ENCODE measurements around the gene LUC7L2.
"Not testable (repeated sequence)": the region's sequence is repeated elsewhere in the genome, so short reads cannot be mapped to it uniquely, and the experiment has no call there.

The LUC7L2 gene

DNA sequence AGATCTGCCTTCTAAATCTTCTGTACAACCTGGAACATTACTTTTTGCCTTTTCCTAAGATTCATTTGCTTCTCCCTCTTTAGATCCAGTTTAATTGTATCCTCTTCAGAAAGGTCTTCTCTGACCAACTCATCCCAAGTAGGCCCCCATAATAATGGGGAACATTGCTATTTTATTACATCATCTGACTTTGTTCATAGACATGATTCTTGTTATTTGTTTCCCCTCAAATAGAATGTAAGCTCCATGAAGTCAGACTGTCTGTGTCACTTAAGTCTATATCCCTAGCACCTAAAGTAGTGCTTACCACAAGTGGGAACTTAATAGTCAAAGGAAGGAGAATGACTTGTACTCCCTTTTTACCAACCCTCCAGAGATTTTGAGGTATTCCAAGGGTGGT, 37.5 kb downstream of the LUC7L2 start:
- DNase-seq, result no peak

DNA sequence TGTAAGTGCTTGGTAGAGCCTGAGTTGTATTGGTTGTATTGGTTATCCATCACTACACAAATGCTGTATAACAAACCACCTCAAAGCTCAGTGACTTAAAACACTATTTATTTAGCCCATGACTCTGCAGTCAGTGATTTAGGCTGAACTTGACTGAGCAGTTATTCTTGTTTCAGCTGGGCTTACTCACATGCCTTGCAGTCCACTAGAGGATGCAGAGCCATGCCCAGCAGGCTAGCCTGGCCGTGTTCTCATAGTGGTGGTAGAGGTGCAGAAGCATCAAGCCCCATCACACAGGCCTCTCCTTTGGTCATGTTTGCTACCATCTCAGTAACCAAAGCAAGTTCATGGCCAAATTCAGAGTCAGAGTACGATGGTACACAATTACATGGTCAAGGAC, 43.9 kb downstream of the LUC7L2 start:
- DNase-seq, result no peak

- DNase-seq, result no peak
These were observed 47.9 kb downstream of the LUC7L2 start for GRCh38 chr7:139407555-139407954.

GRCh38 chr7:139414743-139415402, 55.2 kb downstream of the LUC7L2 start:
- not testable (repeated sequence) for DNase-seq

- DNase-seq, result no peak
These were observed 56.7 kb downstream of the LUC7L2 start for GRCh38 chr7:139416405-139416804.

DNA sequence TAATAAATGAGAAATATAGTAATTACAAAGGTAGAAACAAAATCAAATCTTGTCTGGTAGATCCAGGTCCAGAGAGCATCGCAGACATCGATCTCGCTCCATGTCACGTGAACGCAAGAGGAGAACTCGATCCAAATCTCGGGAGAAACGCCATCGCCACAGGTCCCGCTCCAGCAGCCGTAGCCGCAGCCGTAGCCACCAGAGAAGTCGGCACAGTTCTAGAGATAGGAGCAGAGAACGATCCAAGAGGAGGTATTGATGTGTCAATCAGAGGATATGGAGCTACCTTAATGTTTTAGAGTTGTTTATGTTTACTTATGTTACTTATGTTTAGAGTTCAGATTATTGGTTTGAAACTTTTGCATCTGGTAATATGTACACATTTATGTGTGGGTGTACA, 57.8 kb downstream of the LUC7L2 start:
- DNase-seq, result no peak

DNA sequence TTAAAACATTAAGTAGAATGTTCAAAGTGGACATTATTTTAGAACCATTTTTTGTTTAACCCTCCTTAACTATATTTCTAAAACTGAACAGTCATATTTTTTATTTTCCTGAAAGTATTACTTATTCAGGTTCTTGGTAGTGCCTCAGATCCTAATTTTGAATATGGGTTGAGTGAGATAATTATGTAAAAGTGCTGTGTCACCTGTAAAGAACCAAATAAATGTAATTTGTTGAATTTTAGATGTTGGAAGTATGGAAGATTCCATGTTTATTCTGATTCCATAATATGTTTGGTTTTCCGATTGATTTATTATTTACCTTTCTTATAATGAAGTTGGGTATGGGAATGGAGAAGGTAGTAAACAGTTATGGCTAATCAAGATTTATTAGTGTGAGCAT, 61.4 kb downstream of the LUC7L2 start:
- no peak for DNase-seq

DNA sequence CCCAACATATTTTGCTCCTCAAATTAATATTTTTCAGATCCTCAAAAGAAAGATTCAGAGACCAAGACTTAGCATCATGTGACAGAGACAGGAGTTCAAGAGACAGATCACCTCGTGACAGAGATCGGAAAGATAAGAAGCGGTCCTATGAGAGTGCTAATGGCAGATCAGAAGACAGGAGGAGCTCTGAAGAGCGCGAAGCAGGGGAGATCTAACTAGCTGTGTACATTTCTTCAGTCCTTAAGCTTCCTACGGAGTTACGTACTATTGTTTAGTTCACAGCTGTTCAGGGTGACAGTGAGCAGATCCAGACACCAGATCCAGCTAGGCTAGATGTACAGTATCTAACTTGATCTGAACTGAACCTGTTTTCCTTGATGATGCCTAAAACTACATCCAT, 62.4 kb downstream of the LUC7L2 start:
- no peak for DNase-seq

GRCh38 chr7:139423091-139423490, 63.4 kb downstream of the LUC7L2 start:
- no peak for DNase-seq

DNA sequence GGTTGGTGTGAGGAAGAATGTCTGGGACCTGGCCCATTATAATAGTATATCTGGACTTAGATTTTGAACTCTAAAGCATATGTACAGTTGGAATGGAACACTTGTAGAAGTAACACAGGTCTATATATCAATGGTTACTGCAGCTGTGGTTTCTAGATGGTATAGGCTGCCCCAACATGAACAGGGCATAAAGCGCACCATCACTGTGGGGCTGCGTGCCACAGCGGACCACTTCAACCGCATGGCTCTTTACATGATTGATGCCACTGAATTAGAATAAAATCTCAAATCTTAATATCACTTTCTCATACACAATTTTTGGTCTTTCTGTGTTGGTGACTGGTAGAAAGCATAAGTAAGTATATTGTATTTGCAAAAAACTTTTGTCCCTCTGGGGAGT, 64.3 kb downstream of the LUC7L2 start:
- no peak for DNase-seq

GRCh38 chr7:139425701-139426100, 66.0 kb downstream of the LUC7L2 start:
- not testable (repeated sequence) for DNase-seq

GRCh38 chr7:139426258-139427028, 66.7 kb downstream of the LUC7L2 start:
- DNase-seq, result no peak

GRCh38 chr7:139427029-139427420, 67.3 kb downstream of the LUC7L2 start:
- no peak for DNase-seq

DNA sequence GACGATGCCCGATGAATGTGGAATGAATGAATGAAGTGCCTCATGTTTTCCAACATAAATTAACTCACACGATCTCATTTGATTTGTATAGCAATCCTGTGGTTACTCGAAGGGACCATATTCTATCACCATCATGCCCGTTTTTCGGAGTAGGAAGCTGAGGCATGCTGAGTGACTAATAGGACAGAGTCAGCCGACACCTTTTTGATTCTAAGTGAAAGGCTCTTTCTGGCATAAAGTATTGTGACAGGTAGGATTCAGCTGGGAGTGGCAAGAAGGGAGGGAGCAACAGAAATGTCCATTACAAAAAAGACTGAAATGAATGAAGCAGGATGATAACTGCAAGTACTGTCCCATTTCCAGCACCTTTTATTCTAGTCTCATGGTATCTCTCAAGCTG, 68.1 kb downstream of the LUC7L2 start:
- DNase-seq, result no peak

DNA sequence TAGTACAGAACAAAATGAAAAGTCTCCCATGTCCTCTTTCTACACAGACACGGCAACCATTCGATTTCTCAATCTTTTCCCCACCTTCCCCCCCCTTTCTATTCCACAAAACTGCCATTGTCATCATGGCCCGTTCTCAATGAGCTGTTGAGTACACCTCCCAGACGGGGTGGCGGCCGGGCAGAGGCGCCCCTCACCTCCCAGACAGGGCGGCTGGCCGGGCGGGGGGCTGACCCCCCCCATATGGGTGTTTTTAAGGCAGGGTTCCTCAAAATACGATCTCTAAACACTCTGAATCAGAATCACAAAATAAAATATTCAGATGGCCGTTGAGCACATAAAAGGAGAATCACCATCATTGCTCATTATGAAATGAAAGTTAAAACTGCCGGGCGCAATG, 70.0 kb downstream of the LUC7L2 start:
- DNase-seq, result not testable (repeated sequence)

DNA sequence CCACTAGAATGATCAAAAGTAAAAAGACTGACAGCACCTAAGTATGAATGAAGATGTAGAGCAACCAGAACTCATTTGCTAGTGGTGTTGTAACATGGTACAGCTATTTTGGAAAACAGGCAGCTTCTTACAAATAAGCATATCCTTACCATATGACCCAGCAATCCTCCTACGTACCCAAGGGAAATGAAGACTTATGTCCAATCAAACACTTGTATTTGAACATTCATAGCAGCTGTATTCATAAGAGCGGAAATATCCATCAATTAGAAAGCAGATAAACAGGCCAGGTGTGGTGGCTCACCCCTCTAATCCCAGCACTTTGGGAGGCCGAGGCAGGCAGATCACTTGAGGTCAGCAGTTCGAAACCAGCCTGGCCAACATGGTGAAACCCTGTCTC, 70.7 kb downstream of the LUC7L2 start:
- no peak for DNase-seq

DNA sequence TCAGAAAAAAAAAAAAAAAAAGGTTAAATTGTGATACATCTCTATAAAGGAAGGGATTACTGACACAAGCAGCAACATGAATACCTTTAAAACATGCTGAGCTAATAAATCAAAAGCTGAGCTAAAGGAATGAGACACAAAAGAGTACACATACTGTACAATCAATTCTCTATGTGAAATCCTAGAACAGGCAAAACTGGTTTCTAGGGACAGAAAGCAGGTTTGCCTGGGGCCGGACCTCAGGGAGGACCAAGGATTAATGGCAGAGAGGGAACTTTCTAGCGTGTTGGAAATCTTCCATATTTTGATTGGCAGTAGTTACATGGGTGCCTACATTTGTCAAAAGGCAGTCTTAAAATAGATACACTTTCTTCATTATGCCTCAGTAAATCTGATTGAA, 71.3 kb downstream of the LUC7L2 start:
- DNase-seq, result no peak

GRCh38 chr7:139431459-139431858, 71.8 kb downstream of the LUC7L2 start:
- DNase-seq, result no peak

DNA sequence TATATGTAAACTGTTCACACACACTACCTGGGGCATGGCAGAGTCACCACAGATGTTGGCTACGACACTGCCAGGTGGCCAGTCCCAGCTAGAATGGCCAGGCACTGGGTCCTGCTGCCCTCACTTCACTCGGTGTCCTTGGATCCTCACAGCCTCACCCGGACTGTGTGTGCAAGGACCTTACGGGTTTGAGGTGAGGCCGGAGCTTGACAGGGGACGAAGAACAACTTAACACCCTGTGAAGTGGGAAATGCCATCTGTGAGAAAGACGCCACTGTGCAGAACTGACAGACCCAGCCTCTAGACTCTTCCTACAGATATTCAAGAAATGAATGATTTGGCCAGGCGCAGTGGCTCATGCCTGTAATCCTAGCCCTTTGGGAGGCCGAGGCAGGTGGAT, 77.1 kb downstream of the LUC7L2 start:
- DNase-seq, result no peak

GRCh38 chr7:139439375-139439774, 79.7 kb downstream of the LUC7L2 start:
- DNase-seq, result no peak

DNA sequence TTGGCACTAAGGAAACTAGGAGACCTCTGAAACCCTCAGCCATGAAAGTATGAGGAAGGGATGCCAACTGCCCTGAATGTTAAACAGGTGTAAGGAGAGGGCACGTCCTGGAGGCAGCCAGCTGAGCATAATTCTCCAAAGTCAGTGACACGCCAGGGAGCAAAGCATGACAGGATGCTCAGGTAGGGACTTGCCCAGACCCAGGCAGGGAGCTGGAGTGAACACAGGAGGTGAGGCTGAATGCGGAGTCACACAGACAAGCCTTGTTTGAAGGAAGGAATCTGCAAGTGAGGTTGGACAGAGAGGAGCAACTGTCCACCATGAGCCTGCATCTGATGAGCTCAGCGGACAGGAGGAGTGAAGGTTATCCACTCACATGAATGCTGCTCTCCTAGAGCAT, 82.3 kb downstream of the LUC7L2 start:
- DNase-seq, result no peak

DNA sequence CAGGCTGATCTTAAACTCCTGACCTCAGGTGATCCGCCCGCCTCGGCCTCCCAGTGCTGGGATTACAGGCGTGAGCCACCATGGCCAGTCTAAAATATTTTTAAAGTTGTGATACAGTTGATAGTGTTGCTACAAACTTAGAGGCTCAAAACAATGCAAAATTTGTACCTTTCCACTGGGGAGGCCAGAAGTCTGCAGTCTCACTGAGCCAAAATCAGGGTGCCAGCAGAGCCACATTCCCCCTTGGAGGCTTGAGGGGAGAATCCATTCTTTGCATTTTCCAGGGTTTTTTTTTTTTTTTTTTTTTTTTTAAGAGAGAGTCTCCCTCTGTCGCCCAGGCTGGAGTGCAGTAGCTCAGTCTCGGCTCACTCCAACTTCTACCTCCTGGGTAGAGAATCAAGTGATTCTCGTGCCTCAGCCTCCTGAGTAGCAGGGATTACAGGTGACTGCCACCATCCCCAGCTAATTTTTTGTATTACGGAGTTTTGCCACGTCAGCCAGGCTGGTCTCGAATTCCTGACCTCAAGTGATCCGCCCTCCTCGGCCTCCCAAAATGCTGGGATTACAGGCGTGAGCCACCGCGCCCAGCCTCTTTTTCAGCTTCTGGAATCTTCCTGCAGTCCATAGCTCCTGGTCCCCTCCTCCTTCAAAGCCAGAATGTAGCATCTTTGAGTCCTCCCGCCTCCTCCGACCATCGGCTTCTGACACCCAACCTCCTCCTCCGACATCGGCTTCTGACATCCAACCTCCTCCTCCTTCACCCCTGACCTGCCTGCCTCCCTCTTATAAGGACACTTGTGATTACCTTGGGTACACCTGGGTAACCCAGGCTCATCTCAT, 86.6 kb downstream of the LUC7L2 start:
- no peak for DNase-seq

DNA sequence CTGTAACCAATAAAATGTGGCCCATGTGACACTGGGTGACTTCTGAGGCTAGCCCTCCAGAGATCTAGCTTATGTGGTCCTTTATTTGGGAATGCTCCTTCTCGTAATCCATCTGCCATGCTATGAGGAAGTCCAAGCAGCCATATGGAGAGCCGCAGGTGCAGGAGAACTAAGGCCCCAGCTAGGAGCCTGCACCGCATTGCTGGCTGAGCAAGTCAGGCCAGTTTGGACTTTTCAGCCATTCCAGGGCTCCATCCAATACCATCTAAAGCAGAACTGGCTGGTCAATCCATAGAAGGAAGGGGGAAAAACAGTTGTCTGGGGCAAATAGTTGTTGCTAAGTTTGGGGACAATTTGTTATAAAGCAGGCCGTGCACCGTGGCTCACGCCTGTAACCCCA, 91.2 kb downstream of the LUC7L2 start:
- DNase-seq, result no peak

DNA sequence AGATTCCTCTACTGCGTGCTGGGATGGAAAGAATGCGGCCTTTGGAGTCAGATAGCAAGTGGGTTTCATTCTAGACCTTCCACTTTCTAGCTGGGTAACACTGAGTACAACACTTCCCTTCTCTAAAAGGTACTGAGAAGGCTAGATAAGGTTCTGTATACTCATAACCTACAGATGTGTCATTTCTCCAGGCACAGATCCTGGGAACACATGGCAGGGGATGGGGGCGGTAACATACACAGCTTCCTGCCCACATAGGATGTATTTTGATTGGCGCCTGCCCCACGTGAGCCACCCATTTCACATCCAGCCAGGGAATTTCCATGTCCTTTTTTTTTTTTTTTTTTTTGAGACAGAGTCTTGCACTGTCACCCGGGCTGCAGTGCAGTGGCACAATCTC, 91.9 kb downstream of the LUC7L2 start:
- DNase-seq, result no peak
